Measurements from ENCODE around the gene PLEKHM3.
A peak's percentile ranks its signal among the peaks of the same experiment; 100 is the strongest.
"Not testable (repeated sequence)": the region's sequence is repeated elsewhere in the genome, so short reads cannot be mapped to it uniquely, and the experiment has no call there.

The PLEKHM3 gene

DNA sequence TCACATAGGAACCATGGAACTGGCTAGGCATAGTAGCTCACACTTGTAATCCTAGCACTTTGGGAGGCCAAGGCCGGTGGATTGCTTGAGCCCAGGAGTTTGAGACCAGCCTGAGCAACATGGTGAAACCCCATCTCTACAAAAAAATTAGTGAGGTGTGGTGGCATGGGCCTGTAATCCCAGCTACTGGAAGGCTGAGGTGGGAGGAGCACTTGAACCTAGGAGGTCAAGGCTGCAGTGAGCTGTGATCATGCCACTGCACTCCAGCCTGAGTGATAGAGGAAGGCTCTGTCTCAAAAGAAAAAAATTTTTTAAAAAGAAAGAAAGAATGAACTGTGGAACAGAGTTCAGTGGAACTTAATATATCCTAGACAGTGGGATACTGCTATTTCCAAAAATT lies 76.1 kb downstream of the PLEKHM3 start:
- not testable (repeated sequence) for DNase-seq (ENCODE audit: low spot score)

DNA sequence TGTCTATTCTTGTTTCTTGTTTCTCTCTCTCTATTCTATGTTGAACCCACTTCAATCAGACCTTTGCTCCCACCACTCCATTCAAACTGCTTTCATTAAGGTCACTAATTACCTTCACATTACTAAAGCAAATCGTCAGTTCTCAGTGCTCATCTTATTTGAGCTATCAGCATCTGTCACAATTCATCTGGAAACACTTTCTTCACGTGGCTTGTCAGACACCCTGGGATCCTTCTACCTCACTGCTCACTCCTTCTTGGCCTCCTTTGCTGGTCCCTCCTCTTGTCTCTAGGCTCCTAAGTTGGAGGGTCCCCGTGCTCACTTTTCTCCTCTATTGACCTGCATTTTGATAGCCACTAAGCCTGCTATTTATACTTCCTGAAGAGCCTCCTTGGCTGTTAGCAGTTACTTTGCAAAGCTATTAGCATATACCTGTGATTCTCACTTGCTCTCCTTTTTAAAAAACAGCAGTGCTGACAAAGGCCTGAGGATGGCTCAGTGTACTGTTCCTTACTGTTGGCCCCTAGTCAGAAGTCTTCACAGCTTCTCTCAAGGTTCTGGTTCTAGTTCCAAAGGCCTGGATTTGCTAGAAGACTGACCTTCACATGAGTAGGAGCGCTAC lies 80.2 kb downstream of the PLEKHM3 start:
- DNase-seq (ENCODE audit: low spot score) = no peak

DNA sequence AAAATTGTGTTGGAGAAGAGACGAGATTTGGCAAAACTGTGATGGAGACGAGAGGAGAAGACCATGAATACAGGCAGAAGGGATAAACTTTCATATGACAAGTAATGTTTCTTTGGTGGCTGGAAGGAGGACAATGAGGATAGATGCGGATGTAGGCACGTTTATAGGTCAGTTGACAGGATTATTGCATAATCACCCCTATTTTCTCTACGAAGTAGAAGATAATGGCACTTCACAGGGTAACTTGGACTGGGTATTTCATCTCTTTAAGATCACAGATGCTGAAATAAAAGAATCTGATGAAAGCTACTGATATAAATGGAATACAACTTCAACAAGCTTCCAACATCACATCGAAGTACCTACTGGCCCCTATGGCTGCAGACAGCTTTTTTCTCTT lies 81.0 kb downstream of the PLEKHM3 start:
- DNase-seq (ENCODE audit: low spot score) = no peak

DNA sequence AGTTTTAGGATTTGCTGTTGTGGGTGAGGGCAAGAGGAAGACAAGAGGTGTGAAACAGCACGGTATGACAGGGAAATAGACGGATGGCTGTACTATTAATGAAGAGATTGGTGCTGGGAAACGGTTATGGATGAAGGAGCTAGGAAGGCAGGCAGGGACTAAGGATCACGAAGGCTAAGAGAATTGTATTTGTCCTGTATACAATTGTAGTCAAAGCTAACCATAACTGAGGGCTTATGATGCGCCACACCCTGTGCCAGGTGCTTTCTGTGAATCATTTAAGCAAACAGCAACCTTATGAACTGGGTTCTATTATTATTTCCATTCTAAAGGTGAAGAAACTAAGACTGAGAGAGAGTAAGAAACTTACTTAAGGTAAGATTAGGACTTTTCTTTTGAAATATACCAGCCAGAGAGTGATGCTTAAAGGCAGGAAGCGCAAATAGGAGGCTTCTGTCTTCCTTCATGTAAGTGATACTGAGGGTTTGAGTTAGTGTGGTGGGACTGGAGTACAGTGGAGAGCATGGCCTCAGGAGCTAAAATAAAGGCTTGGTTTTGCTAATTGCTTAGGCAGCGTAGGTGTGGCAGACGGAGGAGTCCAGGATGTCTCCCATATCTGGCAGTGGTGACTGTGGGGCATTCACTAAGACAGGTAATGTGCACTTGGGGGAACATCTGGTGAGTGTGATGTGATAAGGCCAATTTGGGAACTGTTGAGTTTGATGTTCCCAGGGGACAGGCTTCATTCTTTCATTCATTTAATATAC lies 85.8 kb downstream of the PLEKHM3 start:
- no peak for DNase-seq (ENCODE audit: low spot score)

DNA sequence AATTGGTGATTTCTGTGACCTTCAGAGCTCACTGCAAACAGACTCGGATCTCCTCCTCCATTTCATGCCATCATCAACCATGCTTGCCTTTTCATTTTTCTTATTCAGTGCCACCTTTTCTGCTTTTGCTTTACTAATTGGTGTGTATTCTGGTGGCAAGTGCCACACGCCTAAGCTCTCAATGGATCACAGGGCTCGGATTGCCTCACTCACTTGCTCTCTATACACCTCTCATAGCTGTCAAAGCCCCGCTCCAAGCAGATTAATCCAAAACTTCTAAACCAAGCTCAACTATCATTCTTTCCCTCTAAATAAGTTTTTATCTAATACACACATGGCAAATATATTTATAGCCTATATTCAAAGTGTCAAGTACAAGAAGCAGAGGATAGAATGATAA lies 86.4 kb downstream of the PLEKHM3 start:
- no peak for DNase-seq (ENCODE audit: low spot score)

DNA sequence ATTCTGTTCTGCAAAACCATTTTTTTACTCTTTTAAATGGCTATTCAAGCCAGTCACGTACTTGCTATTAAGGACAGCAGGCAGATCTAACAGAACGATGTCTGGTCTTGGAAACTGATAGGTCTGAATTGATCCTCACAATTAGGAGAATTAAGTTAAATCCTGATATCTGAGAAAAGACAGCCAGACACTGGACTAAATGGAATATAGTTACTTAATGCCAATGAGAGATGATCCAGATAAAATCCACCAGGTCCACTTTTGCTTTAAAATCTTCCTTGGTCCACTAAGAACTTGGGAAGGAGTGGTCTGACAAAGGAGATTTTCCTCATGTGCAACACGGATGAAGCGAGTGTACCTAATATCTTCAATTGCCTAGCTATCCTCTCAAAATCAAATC lies 86.9 kb downstream of the PLEKHM3 start:
- DNase-seq (ENCODE audit: low spot score) = no peak

DNA sequence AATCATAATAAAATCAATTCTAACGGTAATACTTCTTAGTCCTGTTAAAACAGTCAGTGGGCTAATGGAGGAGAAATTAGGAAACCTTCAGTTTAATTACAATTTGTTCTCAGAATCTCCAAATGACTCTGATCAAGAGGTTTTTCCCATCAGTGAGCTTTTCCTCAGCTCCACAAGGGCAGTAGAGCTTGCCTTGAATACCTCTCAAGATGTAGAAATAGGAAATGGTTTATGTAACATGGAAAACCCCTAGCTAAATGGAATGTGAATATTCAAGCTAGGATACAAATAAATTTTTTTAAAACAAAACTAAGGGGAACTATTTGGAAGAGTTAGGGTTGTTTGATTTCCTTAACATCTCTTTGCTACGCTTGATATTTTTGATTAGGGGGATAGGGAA lies 87.5 kb downstream of the PLEKHM3 start:
- DNase-seq (ENCODE audit: low spot score) = no peak

DNA sequence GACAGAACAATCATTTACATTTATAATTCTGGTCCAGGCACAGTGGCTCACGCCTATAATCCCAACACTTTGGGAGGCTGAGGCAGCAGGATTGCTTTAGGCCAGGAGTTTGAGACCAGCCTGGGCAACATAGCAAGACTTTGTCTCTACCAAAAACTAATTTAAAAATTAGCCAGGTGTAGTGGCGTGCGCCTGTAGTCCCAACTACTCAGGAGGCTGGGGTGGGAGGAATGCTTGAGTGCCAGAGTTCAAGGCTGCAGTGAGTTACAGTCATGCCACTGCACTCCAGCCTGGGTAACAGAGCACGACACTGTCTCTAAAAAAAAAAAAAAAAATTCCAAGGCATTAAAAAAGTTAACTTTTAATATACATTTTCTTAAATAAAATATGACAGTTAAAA lies 88.1 kb downstream of the PLEKHM3 start:
- no peak for DNase-seq (ENCODE audit: low spot score)

DNA sequence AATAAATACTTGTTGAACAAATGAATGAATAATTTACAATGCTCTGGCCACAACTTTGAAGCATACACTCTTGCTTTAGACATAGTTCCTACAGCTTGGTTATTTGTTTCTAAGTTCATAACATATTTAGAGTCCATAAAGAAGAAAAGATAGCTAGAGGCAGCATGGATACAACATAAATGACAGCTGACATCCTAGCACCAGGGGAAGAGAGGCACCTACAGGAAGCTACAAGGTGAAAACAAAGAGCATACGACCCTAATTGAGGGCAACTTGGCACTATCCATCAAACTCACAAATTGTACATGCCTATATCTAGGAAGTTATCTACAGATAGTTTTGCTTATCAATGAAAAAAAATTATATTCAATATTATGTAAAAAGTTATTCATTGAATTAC lies 88.9 kb downstream of the PLEKHM3 start:
- DNase-seq (ENCODE audit: low spot score) = no peak

DNA sequence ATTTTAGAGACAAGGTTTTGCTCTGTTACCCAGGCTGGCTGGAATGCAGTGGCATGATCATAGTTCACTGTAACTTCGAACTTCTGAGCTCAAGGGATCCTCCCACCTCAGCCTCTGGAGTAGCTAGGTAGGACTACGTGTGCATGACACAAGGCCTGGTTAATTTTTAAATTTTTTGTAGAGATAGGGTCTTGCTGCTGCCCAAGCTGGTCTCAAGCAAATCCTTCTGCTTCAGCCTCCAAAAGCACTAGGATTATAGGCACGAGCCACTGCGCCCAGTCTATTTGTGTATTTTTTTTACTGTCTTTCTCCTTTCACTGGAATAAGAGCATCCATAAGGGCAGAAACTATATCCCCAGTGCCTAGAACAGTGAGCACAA lies 89.3 kb downstream of the PLEKHM3 start:
- no peak for DNase-seq (ENCODE audit: low spot score)

DNA sequence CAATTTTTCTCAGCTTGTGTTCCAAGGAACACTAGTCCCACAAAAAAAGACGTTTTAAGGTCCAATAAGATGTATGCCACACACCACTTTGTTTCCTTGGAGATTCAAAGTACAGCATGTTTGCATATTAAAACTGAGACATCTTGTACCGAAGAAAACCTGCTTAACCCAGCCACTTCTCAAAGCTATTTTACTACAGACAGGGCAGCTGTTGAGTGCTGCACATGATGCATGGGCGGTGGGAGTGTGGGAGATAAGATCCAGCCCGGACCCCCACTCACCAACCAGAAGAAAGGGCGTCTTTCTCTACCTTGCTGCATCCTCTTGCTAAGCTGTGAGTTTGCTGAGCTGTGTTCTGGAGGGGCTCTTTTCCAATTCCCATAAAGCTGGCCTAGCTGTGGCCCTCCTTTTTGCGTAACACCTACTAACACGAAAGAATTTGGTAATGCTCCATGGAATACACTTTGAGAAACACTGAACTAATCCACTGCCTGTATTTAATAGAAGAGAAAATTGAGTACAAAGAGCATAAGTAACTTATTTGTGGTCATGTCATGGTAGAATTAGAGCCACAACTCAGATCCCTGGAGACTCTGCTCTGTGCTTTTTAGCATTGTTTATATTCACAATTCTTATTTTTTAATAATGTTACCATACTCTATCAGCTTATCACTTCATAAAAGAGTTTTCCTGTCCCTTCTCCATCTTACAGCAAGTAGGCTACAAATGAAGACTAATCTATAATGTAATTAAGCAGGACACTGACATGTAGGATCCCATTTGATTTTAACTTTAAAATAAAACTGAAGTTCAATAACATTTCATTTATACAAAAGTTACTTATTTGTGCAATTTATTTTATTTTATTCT lies 90.0 kb downstream of the PLEKHM3 start:
- DNase-seq (ENCODE audit: low spot score) = no peak

DNA sequence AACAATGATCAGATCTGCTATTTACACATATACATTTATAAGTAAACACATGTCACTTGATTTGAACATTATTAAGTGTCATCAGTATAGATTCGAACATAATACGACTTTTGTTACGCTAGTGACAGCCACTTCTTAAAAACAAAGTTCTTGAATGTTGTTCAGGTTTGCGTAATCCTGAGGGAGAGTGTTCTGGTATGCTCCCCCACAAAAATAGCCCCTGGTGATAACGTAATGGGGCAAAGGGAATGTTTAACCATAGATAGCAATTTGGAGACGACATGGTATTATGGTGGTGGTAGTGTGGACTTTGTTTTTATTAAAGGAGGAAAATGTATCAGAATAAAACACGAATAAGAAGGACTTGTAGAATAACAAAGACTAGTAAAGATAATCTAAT lies 90.6 kb downstream of the PLEKHM3 start:
- no peak for DNase-seq (ENCODE audit: low spot score)

DNA sequence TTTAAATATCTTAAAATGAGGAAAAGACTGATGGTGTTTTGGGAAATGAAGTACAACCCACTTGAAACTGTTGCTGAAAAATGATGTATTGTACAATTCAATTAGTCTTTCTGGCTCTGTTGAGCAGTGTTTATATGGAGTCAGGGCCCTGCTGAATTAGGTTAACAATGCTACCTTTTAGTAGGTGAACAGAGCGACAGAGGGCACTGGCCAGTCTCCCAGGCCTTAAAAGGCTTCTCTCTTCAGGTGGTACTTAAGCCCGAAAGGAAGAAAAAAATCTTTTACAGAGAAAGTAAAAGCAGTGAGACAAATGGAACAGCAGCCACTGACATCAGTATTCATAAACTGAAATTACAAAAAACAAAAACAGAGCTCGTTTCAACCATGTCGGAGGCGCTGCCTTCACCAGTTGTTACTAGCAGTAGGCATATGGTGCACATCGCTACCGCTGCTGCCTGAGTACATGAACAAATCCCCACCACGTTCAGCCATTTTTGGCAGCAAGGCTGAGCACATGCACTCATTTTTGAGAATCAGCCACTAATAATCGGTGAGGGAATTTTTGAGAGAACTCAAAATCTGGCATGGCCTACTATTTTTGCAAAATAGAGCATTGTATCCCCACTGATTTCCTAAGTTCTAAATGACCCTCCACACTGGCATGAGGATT lies 91.8 kb downstream of the PLEKHM3 start:
- DNase-seq (ENCODE audit: low spot score) = no peak

DNA sequence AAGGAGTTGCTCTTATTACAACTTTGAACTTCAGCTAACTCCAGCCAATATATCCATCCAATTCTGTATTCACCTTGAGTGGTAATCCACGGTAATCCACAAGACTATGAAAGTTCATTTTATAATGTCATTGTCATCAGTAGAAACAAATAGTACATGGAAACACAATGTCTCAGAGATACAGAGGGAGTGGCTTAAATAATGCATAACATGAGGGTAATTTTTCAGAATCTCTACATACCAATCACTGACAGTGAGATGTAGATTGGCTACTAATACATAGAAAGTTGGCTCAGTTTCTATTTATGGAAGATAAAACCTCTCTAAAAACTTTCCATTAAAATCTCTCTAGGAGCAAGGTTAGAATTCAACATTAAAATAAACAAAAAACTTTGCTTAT lies 93.2 kb downstream of the PLEKHM3 start:
- no peak for DNase-seq (ENCODE audit: low spot score)

DNA sequence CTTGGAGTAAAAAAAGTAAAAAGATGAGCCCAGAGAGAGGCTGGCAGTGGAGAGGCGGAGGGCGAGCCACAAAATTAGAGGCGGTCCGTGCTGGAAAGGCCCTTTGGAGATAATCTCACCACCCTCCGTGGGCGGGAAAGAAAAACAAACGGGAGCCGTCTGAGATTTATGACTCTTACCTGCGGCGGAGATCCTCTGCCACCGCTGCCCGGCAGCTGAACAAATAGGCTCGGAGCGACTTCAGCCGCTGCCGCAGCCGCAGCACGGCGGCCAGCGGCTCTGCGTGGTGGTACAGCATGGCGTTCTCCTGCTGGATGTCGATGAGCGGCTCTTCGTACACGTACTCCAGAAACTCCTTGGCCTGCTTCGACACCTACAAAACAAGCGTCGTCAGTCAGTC lies 94.6 kb downstream of the PLEKHM3 start:
- DNase-seq (ENCODE audit: low spot score) = peak; percentile 85

DNA sequence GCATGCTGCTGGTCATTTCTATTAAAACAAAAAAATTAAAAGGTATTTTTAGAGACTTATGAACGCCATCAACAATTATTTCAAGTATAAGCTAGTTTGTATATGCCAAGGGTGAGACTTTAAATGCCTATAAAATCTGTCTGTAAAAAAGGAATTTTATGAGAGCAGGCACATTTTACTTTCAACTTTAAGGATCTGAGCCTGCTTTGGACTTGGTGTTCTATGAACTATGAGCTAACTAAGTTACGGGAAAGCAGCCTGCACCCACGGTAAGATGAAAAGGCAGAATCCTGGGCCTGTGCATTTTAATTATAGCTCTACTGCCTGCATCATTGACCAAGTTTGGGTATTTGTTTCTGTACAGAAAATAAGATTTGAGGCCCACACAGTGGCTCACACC lies 95.4 kb downstream of the PLEKHM3 start:
- DNase-seq (ENCODE audit: low spot score) = no peak

DNA sequence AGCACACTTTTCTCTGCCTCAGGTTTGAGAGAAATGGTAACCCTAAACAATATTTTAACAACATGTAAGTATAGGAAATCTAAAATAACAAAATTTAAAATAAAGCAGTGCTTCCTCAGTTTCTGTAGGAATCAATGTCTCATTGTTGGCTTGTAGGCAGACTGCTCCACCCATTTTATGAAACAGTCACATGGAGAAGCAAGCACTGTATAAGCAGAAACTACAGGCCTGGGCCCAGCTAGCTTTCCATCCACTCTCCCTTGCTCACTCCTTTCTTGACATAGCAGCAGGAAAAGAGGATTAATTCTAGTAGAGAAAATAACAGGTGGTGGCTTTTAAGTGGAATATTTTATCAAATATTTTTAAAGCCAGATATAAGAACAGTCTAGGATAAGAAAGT lies 97.2 kb downstream of the PLEKHM3 start:
- no peak for DNase-seq (ENCODE audit: low spot score)

DNA sequence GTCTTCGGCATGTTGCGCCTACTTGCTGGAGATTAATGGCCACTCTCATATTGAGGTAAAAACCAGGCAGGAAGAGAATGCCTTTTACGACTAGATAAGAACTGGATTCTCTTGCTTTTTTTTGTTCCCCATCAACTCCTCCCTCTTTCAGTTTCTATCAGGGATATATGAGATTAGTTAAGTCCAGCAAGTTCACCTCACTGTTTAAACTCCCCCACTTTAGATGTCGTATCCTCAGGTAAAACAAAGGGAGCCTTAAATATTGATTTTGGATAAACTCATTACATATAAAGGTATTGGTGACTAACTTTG lies 98.4 kb downstream of the PLEKHM3 start:
- DNase-seq (ENCODE audit: low spot score) = no peak

DNA sequence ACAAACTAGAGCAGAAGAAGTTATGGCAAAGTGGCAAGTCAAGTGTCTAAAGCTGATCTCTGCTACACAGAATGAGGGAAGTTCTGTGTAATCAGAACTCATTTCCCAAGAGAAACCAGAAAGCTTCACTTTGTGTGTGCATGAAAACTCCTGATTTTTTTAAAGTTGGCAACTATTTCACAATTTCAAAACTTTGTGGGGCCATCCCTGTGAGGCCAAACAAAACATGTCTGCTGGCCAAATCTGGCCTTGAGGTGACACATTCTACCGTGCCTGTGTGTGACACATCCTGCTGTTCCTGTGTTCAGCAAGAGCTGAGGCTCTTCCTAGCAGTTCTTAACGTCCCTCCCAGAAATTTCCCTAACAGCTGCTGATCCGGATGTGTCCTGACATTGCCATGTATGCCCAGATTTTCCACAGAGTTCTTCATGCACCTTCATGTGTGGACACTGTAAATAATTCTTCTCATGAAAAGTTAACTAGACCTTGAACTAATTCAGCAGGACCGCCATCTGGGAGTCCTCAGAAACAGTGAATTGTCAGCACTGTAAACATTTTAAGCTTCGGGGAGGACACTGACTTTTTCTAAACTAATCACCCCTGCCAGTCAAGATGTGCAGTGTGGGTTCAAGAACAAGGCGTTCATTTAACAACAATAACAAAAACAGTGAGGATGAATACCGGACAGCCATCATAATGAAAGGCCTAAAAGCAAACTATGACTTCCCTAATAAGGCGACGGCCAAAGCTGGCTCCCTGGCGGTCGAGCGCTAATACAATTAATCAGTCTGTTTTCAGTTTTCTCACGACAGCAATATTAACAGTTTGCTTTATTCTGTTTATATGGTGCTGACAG lies 99.0 kb downstream of the PLEKHM3 start:
- DNase-seq (ENCODE audit: low spot score) = no peak

DNA sequence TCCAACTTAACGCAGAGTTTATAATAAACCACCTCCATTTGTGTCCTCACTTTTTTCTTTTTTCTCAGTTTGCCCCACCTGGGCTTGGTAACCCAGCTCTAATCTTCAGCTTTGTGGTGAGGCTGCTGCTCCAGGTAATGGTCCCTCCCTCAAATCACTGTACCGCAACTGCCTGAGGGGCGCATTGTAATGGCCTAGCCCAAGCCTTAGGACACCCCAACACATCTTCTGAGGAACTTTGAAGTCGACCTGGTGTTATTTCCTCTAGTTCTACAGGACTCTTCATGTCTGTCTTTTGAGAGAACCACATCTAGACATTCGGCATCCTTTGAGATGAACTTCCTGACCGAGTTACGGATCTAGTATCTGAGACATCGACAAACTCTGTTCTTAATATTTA lies 99.7 kb downstream of the PLEKHM3 start:
- no peak for DNase-seq (ENCODE audit: low spot score)

DNA sequence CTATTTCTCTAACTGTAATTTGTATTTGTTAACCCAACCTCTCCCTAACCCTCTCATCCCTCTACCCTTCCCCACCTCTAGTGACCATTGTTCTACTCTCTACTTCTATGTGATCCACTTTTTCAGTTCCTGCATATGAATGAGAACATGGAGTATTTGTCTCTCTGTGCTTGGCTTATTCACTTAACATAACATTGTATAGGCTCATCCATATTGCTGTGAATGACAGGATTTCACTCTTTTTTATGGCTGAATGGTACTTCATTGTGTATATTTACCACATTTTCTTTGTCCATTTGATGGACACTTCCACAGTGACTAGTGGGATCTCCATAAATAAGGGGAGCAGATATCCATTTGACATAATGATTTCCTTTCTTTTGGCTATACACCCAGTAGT lies 103.7 kb downstream of the PLEKHM3 start:
- no peak for DNase-seq (ENCODE audit: low spot score)

DNA sequence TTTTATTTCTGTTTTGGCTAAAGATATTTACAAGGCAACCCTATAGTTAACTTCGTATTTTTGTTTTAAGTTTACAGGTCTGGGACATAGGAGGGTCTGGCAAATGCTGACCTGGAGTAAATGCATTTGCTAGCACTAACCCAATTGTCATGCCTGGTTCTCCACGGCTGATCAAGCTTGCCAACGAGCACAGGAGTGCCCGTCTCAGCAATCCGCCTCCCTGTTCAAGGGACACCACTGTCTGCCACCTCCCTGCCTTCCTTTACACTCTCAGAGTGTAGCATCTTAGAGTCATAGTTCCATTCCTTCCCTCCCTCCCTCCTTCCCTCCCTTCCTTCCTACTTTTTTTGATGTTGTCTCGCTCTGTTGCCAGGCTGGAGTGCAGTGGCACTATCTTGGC lies 104.6 kb downstream of the PLEKHM3 start:
- DNase-seq (ENCODE audit: low spot score) = no peak

Measured in SW480 (cell line).